Measurements from ENCODE around the gene CUEDC1.
A peak's percentile ranks its signal among the peaks of the same experiment; 100 is the strongest.
"Not testable (repeated sequence)": the region's sequence is repeated elsewhere in the genome, so short reads cannot be mapped to it uniquely, and the experiment has no call there.

CUEDC1 gene

GRCh38 chr17:57852955-57853328 is 102.3 kb downstream of the CUEDC1 start:
- DNase-seq (ENCODE audit: low read depth) = no peak
- H3K4me3 ChIP-seq (ENCODE audit: control insufficient read depth, low read depth, low read length) = no peak overlapping the region
- TF ChIP-seq CTCF (conservative IDR thresholded peaks at IDR 0.05; ENCODE audit: control insufficient read depth, insufficient read depth, low read depth, low read length) = no peak

GRCh38 chr17:57852092-57852954 is 102.9 kb downstream of the CUEDC1 start:
- DNase-seq (ENCODE audit: low read depth) = no peak
- no peak overlapping the region for H3K4me3 ChIP-seq (ENCODE audit: control insufficient read depth, low read depth, low read length)
- no peak for TF ChIP-seq CTCF (conservative IDR thresholded peaks at IDR 0.05; ENCODE audit: control insufficient read depth, insufficient read depth, low read depth, low read length)

- no peak for TF ChIP-seq CTCF (conservative IDR thresholded peaks at IDR 0.05; ENCODE audit: control insufficient read depth, insufficient read depth, low read depth, low read length)
- peak; percentile 98 for DNase-seq (ENCODE audit: low read depth)
- peak within 1 kb of the TSS; percentile 98 for H3K4me3 ChIP-seq (ENCODE audit: control insufficient read depth, low read depth, low read length)
Measured at GRCh38 chr17:57849874-57850754, 105.1 kb downstream of the CUEDC1 start, which contains the start of gene MRPS23. TSS of gene MRPS23 (minus strand) at chr17:57850044. CDS start at chr17:57850010, 34 bp downstream.

- H3K4me3 ChIP-seq (ENCODE audit: control insufficient read depth, low read depth, low read length) = peak overlapping the region; percentile 98
- no peak for DNase-seq (ENCODE audit: low read depth)
- TF ChIP-seq CTCF (conservative IDR thresholded peaks at IDR 0.05; ENCODE audit: control insufficient read depth, insufficient read depth, low read depth, low read length) = no peak
Measured at GRCh38 chr17:57849163-57849873, 105.9 kb downstream of the CUEDC1 start.

GRCh38 chr17:57846056-57846945 is 108.9 kb downstream of the CUEDC1 start:
- DNase-seq (ENCODE audit: low read depth) = not testable (repeated sequence)

GRCh38 chr17:57842280-57842679 is 112.9 kb downstream of the CUEDC1 start:
- no peak overlapping the region for H3K4me3 ChIP-seq (ENCODE audit: control insufficient read depth, low read depth, low read length)
- TF ChIP-seq CTCF (conservative IDR thresholded peaks at IDR 0.05; ENCODE audit: control insufficient read depth, insufficient read depth, low read depth, low read length) = no peak
- DNase-seq (ENCODE audit: low read depth) = no peak

More at GRCh38 chr17:57846056-57846945, 108.9 kb downstream of the CUEDC1 start:
- H3K4me3 ChIP-seq (ENCODE audit: control insufficient read depth, low read depth, low read length) = not testable (repeated sequence)

All from fibroblast of mammary gland (primary cell).